ENCODE data around the gene AOAH. TPM values are rescaled to one million over a fixed set of nuclear protein-coding genes. Genes with fewer than 3 reads are reported as not detected.

The AOAH gene
- total and polyA plus RNA-seq, 2 of the 13 experiments (the other 11 are each of a cell fraction or from before 2014, with no cell fraction given) = not detected

DNA sequence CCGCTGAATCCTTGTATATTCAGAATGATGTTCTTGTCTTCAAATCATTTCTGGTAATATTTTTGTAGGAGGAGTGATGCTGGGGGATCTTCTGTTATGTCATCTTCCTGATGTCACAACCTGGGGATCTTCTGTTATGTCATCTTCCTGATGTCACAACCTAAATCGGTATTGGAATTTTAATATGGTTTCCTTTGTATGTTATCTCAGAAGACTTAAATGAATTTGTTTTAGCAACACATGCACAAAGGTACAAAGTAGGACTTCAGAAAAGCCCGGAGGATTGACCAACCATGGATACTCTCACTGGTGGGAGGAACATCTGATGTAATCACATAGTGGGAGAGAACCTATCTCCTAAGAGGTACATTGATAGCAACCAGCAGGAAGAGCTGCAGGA, 9.1 kb upstream of the AOAH start:
- no peak for FAIRE-seq
- no TSS peak for BruUV-seq (replicated peaks)

More for the DNA sequence above, 9.1 kb upstream of the AOAH start:
- TF ChIP-seq, protein P1, sequence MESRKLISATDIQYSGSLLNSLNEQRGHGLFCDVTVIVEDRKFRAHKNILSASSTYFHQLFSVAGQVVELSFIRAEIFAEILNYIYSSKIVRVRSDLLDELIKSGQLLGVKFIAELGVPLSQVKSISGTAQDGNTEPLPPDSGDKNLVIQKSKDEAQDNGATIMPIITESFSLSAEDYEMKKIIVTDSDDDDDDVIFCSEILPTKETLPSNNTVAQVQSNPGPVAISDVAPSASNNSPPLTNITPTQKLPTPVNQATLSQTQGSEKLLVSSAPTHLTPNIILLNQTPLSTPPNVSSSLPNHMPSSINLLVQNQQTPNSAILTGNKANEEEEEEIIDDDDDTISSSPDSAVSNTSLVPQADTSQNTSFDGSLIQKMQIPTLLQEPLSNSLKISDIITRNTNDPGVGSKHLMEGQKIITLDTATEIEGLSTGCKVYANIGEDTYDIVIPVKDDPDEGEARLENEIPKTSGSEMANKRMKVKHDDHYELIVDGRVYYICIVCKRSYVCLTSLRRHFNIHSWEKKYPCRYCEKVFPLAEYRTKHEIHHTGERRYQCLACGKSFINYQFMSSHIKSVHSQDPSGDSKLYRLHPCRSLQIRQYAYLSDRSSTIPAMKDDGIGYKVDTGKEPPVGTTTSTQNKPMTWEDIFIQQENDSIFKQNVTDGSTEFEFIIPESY (CRISPR knock-in tag; IDR thresholded peaks at IDR 0.05) = no peak
- no peak for TF ChIP-seq NFAT5 (CRISPR knock-in tag; IDR thresholded peaks at IDR 0.05)
- whole genome bisulfite sequencing (ENCODE audit: low lambda C conversion rate) = 62% methylated on average over 3 of the region's 3 CpGs
- in situ Hi-C loops (cut with HindIII; ENCODE audit: extremely low pct_ligation_motif_present, low pct_unique_long_range_greater_than_20kb) = no loop called here
- ATAC-seq (no peak), DNase-seq (ENCODE audit: low spot score) (no peak)
- H3K27me3 ChIP-seq (ENCODE audit: control insufficient read depth in 1 of 2, insufficient read depth in 2 of 2, low read length in 2 of 2) = 0 out of 5 replicates have a peak, but pooled peaks cover 0 to 3% of the 10 kb centered on the region in 2 experiments
- no peak overlapping the region for H2AFZ ChIP-seq (ENCODE audit: low read length)
- ChIA-PET POLR2A (no interaction called here), CTCF (ENCODE audit: low intra/inter-chr PET ratio, low total read pairs) (no interaction called here)
- no peaks in the 10 kb centered on the region for H3K9me3 ChIP-seq (ENCODE audit: low read length)
- intact Hi-C loops (cut with micrococcal nuclease; ENCODE audit: unreplicated experiment) = no loop called here
- H3K36me3 ChIP-seq (replicated peaks in 1 of 2; ENCODE audit: control insufficient read depth in 1 of 2, insufficient read depth in 2 of 2, low read length in 2 of 2) = no peaks in the 10 kb centered on the region
- H3K4me3 ChIP-seq (replicated peaks in 1 of 3; ENCODE audit: insufficient read depth in 1 of 3, low read depth in 2 of 3, low read length in 3 of 3) = no peak overlapping the region
- no peak overlapping the region for H3K9ac ChIP-seq (ENCODE audit: insufficient read depth, low read depth, low read length)
- H3K4me1 ChIP-seq (ENCODE audit: insufficient read depth, low read length) = no peaks in the 10 kb centered on the region
- no peaks in the 10 kb centered on the region for H4K20me1 ChIP-seq (ENCODE audit: insufficient read depth, low read length)
- H3K4me2 ChIP-seq (ENCODE audit: low read depth, low read length) = no peak overlapping the region
- no peaks in the 10 kb centered on the region for H3K79me2 ChIP-seq (ENCODE audit: insufficient read depth, low read length)
- H3K27ac ChIP-seq (ENCODE audit: extremely low read length, insufficient read depth, low read length) = no peak overlapping the region

Data from HepG2 (cell line).